ENCODE results near the gene SCGB1A1.

DNA sequence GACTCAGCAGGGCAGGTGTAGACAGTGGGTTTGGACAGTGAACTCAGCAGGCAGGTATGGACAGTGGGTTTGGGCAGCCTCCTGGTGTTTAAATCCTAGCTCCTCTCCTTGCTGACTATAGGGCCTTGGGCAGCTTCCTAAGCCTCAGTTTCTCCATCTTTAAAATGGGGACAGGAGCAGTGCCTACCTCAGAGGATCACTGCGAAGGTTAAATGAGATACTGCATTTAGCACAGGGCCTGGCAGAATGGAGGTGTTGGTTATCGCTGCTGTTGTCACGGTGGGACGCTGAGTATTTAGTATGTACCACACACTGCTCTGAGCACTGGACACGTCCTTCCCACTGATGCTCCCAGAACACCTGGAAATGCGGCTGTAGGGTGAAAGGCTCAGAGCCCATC, 14.4 kb upstream of the SCGB1A1 start:
- TF ChIP-seq, protein P1, sequence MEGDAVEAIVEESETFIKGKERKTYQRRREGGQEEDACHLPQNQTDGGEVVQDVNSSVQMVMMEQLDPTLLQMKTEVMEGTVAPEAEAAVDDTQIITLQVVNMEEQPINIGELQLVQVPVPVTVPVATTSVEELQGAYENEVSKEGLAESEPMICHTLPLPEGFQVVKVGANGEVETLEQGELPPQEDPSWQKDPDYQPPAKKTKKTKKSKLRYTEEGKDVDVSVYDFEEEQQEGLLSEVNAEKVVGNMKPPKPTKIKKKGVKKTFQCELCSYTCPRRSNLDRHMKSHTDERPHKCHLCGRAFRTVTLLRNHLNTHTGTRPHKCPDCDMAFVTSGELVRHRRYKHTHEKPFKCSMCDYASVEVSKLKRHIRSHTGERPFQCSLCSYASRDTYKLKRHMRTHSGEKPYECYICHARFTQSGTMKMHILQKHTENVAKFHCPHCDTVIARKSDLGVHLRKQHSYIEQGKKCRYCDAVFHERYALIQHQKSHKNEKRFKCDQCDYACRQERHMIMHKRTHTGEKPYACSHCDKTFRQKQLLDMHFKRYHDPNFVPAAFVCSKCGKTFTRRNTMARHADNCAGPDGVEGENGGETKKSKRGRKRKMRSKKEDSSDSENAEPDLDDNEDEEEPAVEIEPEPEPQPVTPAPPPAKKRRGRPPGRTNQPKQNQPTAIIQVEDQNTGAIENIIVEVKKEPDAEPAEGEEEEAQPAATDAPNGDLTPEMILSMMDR (IDR thresholded peaks at IDR 0.05; ENCODE audit: insufficient read depth, low read length), result no peak
- TF ChIP-seq, protein P2, sequence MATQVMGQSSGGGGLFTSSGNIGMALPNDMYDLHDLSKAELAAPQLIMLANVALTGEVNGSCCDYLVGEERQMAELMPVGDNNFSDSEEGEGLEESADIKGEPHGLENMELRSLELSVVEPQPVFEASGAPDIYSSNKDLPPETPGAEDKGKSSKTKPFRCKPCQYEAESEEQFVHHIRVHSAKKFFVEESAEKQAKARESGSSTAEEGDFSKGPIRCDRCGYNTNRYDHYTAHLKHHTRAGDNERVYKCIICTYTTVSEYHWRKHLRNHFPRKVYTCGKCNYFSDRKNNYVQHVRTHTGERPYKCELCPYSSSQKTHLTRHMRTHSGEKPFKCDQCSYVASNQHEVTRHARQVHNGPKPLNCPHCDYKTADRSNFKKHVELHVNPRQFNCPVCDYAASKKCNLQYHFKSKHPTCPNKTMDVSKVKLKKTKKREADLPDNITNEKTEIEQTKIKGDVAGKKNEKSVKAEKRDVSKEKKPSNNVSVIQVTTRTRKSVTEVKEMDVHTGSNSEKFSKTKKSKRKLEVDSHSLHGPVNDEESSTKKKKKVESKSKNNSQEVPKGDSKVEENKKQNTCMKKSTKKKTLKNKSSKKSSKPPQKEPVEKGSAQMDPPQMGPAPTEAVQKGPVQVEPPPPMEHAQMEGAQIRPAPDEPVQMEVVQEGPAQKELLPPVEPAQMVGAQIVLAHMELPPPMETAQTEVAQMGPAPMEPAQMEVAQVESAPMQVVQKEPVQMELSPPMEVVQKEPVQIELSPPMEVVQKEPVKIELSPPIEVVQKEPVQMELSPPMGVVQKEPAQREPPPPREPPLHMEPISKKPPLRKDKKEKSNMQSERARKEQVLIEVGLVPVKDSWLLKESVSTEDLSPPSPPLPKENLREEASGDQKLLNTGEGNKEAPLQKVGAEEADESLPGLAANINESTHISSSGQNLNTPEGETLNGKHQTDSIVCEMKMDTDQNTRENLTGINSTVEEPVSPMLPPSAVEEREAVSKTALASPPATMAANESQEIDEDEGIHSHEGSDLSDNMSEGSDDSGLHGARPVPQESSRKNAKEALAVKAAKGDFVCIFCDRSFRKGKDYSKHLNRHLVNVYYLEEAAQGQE (IDR thresholded peaks at IDR 0.05; ENCODE audit: insufficient replicate concordance, low read depth), result no peak
